Heart left ventricle (tissue), 13 donors: Measurements from ENCODE around the gene INPPL1.

Source experiments
- CTCF ChIP-seq, 12 donors: fragments of 200-600 bp; sonication (generic) in 4 of 12; IDR thresholded peaks; one replicate each; pipeline versions ENCODE4 v1.5.0 to v1.8.0; 2018 to 2022; ENCODE audit warnings: antibody characterized with exemption in 12 of 12, mild to moderate bottlenecking in 5 of 12
- POLR2A ChIP-seq, 2 donors: fragments of 450-650 bp; IDR thresholded peaks; one replicate each; pipeline ENCODE4 v1.6.1; 2017; ENCODE audit warnings: antibody characterized with exemption in 2 of 2, mild to moderate bottlenecking in 2 of 2, moderate library complexity in 2 of 2
- donor health status: ischemic (EF 13 %, LVEDD 7.1; RV severe dilation, severe dysfunction).
- donor health status: DM: no; HTN: yes; CAD: no.
- donor health status: DM: no; HTN: no; CAD: no.
- donor health status: ischemic (EF 25% LVEDD 6.9; RV normal size, moderate dysfunction).
- donor health status: ischemic (EF 25% LVEDD 5.7; RV mildly dilated, moderate dysfunction).
- donor health status: ischemic (EF 35%, LVEDD 5.7; RV mildly dilated, moderate dysfunction).
- donor health status: nonischemic (EF 11% LVEDD 7.7; RV severe dilation, severe dysfunction).
- donor health status: DM: yes; HTN: yes; CAD: no.
- donor health status: PGD.
- donor health status: ischemic (EF 29% LVEDD 5.4; RV normal size, mild dysfunction).
- donor health status: nonischemic (EF 23%, LVEDD 6.1; RV moderate dilation, normal function).

- TF ChIP-seq CTCF (IDR thresholded peaks at IDR 0.05): no peak
- no peak for TF ChIP-seq POLR2A (IDR thresholded peaks at IDR 0.05)
Measured at GRCh38 chr11:72230764-72231365, 6.3 kb downstream of the INPPL1 start.
